Panc1 (cell line): Measurements from ENCODE around the gene MAPK1IP1L. TPM values are rescaled to one million over a fixed set of nuclear protein-coding genes. Genes with fewer than 3 reads are reported as not detected.
A peak's percentile ranks its signal among the peaks of the same experiment; 100 is the strongest.

Experiments
- ATAC-seq: fragments of 200-7000 bp; cut with Tn5 transposase; 2 replicates; pipeline ENCODE4 v1.9.1; 2020; ENCODE audit warnings: mild to moderate bottlenecking, moderate library complexity
- BruUV-seq: library from RNA; stranded (reverse); fragments of 400-500 nt; replicated peaks from 2 replicates; lab custom pipeline; 2021; lab: Mats Ljungman, UMichigan
- CTCF ChIA-PET: fragments of 300-600 bp; sonication (Branson Sonifier 250); formaldehyde crosslinking; loops from one replicate; lab custom pipeline; 2022; ENCODE audit warnings: antibody characterized with exemption; lab: Charles Lee
- POLR2A ChIA-PET: fragments of 300-600 bp; sonication (Branson Sonifier 250); formaldehyde crosslinking; loops from one replicate; lab custom pipeline; 2022; ENCODE audit warnings: antibody characterized with exemption; lab: Charles Lee
- DNase-seq: peaks from one replicate; pipeline ENCODE4 v3.0.0-alpha.2; 2010; ENCODE audit warnings: low read depth, low spot score
- H3K27ac ChIP-seq: 2 replicates; pipeline ENCODE4 v1.5.1; 2011; ENCODE audit warnings: mild to moderate bottlenecking, low read length, inconsistent platforms
- H3K27me3 ChIP-seq: fragments of 200-500 bp; sonication (Bioruptor generic); 2 replicates; pipeline ENCODE4 v1.6.0; 2014; ENCODE audit warnings: low read length, inconsistent platforms; ENCODE audit not compliant: control insufficient read depth, insufficient read depth
- H3K36me3 ChIP-seq: fragments of 200-500 bp; sonication (Bioruptor generic); 2 replicates; pipeline ENCODE4 v1.5.1; 2014; ENCODE audit warnings: inconsistent platforms, mild to moderate bottlenecking, low read length, moderate library complexity; ENCODE audit not compliant: control insufficient read depth, insufficient read depth
- H3K4me1 ChIP-seq: 2 replicates; pipeline ENCODE4 v1.5.1; 2011; ENCODE audit warnings: inconsistent platforms, mild to moderate bottlenecking, low read length, moderate library complexity; ENCODE audit not compliant: control insufficient read depth, insufficient read depth
- H3K4me3 ChIP-seq, 2 experiments: 2 replicates each; pipeline ENCODE4 v1.5.1; 2011 to 2012; ENCODE audit warnings: low read depth in 2 of 2, low read length in 2 of 2, mild to moderate bottlenecking in 2 of 2, inconsistent platforms in 1 of 2, moderate library complexity in 1 of 2
- H3K9me3 ChIP-seq: fragments of 200-500 bp; sonication (Bioruptor generic); 2 replicates; pipeline ENCODE4 v1.5.1; 2014; ENCODE audit warnings: low read depth, mild to moderate bottlenecking, inconsistent platforms, low read length, moderate library complexity; ENCODE audit not compliant: control insufficient read depth, insufficient read depth
- POLR2AphosphoS5 ChIP-seq: IDR thresholded peaks from 2 replicates; pipeline ENCODE4 v1.6.1; 2012; ENCODE audit warnings: mild to moderate bottlenecking, low read depth, low read length, moderate library complexity
- SIN3A ChIP-seq: IDR thresholded peaks from 2 replicates; pipeline ENCODE4 v1.6.1; 2012; ENCODE audit warnings: low read depth, mild to moderate bottlenecking, low read length, moderate library complexity, borderline replicate concordance; ENCODE audit not compliant: insufficient read depth
- TCF7L2 ChIP-seq: IDR thresholded peaks from 2 replicates; pipeline ENCODE4 v1.6.1; 2011; ENCODE audit warnings: mild to moderate bottlenecking, low read depth, low read length, inconsistent platforms
- in situ Hi-C: cut with HindIII; loops from 2 replicates; pipeline ENCODE4 v1.10.0; 2016; ENCODE audit warnings: low sequenced_read_pairs, low pct_unique_long_range_greater_than_20kb
- intact Hi-C: fragments of 100-400 bp; cut with micrococcal nuclease; formaldehyde crosslinking; loops from one replicate; pipeline ENCODE4 v1.10.0; 2022; ENCODE audit not compliant: unreplicated experiment
- total RNA-seq: library from RNA; stranded (reverse); gene quantifications from one replicate; pipeline ENCODE4 v1.2.1, GENCODE V29; 2021; ENCODE audit not compliant: unreplicated experiment
- TF ChIP-seq, protein P1 (sequence below): fragments of 450-650 bp; IDR thresholded peaks from 2 replicates; pipeline ENCODE4 v1.5.1; 2017; ENCODE audit warnings: mild to moderate bottlenecking
- TF ChIP-seq, protein P2 (sequence below), 2 experiments: IDR thresholded peaks; 2 replicates each; pipeline ENCODE4 v1.6.1; 2011 to 2012; ENCODE audit warnings: low read depth in 2 of 2, control low read depth in 1 of 2, low read length in 1 of 2, mild to moderate bottlenecking in 1 of 2, moderate library complexity in 1 of 2; ENCODE audit not compliant: insufficient read depth in 1 of 2

The MAPK1IP1L gene
- total RNA-seq, 1 experiment from 2014 or later, result 79.4 TPM

DNA sequence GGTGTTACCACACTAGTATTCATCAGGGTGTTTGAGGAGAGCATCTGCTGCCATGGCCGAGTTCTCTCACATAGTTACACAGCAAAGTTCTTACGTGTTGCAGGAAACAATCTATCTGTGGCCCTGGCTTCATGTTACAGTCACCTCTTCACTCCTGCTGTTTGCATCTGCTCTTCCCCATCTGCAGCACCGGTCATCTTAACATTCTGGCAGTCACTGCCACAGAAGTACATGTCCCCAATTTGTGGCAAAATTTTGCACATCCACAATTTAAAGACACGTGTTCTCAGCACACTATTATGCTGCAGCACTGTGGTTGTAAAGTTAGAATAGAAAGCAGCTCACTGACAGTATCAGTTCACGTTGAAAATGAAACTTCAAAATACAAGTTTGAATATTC lies 23.2 kb downstream of the MAPK1IP1L start:
- POLR2A ChIA-PET, result no interaction called here
- intact Hi-C loops (no loop called here), in situ Hi-C loops (no loop called here)
- BruUV-seq, result no TSS peak
- Histone ChIP-seq H3K9me3 (no peaks in the 10 kb centered on the region), H3K27me3 (no peaks in the 10 kb centered on the region), H3K4me3 (no peak overlapping the region), H3K36me3 (no peaks in the 10 kb centered on the region), H3K4me1 (no peaks in the 10 kb centered on the region), H3K27ac (no peak overlapping the region)
- CTCF ChIA-PET, result no interaction called here
- TF ChIP-seq TCF7L2 (no peak), SIN3A (no peak)
- TF ChIP-seq, protein P1, sequence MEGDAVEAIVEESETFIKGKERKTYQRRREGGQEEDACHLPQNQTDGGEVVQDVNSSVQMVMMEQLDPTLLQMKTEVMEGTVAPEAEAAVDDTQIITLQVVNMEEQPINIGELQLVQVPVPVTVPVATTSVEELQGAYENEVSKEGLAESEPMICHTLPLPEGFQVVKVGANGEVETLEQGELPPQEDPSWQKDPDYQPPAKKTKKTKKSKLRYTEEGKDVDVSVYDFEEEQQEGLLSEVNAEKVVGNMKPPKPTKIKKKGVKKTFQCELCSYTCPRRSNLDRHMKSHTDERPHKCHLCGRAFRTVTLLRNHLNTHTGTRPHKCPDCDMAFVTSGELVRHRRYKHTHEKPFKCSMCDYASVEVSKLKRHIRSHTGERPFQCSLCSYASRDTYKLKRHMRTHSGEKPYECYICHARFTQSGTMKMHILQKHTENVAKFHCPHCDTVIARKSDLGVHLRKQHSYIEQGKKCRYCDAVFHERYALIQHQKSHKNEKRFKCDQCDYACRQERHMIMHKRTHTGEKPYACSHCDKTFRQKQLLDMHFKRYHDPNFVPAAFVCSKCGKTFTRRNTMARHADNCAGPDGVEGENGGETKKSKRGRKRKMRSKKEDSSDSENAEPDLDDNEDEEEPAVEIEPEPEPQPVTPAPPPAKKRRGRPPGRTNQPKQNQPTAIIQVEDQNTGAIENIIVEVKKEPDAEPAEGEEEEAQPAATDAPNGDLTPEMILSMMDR, result no peak
- DNase-seq (no peak), ATAC-seq (0 out of 2 replicates have a peak, but pooled peaks have one; percentile 53)

DNA sequence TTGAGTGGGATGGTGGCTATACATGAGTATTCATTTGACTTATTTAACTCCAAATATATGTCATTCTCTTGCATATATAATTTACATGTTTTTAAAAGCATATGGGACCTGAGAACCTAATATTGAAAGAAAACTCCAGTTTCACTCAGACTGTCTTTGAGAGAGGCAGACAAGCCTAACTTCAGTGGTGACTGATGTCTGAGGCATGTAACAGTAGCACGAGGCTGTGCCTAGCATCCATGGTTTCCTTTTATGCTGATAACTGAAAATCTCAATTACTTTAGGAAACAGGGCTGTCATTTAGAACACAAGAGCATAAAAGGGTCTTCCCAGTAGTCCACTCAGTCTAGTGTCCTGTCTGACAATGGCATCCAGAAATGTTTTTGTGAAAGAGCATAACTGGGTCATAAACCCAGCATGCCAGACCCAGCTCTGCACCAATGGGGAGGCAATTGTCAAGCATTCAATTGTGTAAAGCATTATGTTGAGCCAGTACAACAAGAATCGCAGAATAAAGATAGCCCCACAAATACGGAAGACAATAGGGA lies 24.3 kb downstream of the MAPK1IP1L start:
- Histone ChIP-seq H3K36me3 (no peaks in the 10 kb centered on the region), H3K27ac (no peak overlapping the region), H3K9me3 (no peaks in the 10 kb centered on the region), H3K4me3 (no peak overlapping the region), H3K27me3 (no peaks in the 10 kb centered on the region), H3K4me1 (no peaks in the 10 kb centered on the region)
- BruUV-seq, result no TSS peak
- ATAC-seq (no peak), DNase-seq (no peak)
- in situ Hi-C loops (no loop called here), intact Hi-C loops (no loop called here)
- CTCF ChIA-PET, result no interaction called here
- TF ChIP-seq, protein P1, result no peak
- TF ChIP-seq, protein P2, sequence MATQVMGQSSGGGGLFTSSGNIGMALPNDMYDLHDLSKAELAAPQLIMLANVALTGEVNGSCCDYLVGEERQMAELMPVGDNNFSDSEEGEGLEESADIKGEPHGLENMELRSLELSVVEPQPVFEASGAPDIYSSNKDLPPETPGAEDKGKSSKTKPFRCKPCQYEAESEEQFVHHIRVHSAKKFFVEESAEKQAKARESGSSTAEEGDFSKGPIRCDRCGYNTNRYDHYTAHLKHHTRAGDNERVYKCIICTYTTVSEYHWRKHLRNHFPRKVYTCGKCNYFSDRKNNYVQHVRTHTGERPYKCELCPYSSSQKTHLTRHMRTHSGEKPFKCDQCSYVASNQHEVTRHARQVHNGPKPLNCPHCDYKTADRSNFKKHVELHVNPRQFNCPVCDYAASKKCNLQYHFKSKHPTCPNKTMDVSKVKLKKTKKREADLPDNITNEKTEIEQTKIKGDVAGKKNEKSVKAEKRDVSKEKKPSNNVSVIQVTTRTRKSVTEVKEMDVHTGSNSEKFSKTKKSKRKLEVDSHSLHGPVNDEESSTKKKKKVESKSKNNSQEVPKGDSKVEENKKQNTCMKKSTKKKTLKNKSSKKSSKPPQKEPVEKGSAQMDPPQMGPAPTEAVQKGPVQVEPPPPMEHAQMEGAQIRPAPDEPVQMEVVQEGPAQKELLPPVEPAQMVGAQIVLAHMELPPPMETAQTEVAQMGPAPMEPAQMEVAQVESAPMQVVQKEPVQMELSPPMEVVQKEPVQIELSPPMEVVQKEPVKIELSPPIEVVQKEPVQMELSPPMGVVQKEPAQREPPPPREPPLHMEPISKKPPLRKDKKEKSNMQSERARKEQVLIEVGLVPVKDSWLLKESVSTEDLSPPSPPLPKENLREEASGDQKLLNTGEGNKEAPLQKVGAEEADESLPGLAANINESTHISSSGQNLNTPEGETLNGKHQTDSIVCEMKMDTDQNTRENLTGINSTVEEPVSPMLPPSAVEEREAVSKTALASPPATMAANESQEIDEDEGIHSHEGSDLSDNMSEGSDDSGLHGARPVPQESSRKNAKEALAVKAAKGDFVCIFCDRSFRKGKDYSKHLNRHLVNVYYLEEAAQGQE (IDR thresholded peaks at IDR 0.05; ENCODE audit: insufficient read depth in 1 of 2, low read depth in 2 of 2, low read length in 1 of 2), result no peak
- no peak for TF ChIP-seq SIN3A
- no peak for TF ChIP-seq TCF7L2
- no peak for TF ChIP-seq POLR2AphosphoS5
- POLR2A ChIA-PET, result no interaction called here
